MM.1S (cell line): ENCODE measurements around the gene HACL1.

ENCODE experiments used
- DNase-seq: peaks from one replicate; pipeline ENCODE4 v3.0.0-alpha.2; 2015
- H2AFZ ChIP-seq: fragments of 300-600 bp; sonication (generic); 2 replicates; pipeline ENCODE4 v1.6.0; 2016; ENCODE audit warnings: antibody characterized with exemption, low read length
- H3F3A ChIP-seq: fragments of 300-600 bp; sonication (generic); 2 replicates; pipeline ENCODE4 v1.6.1; 2016; ENCODE audit warnings: mild to moderate bottlenecking, antibody characterized with exemption, low read length, moderate library complexity, mixed read lengths; ENCODE audit not compliant: insufficient read depth
- H3K27ac ChIP-seq: fragments of 300-600 bp; sonication (generic); 2 replicates; pipeline ENCODE4 v1.5.1; 2016; ENCODE audit warnings: mild to moderate bottlenecking, low read length
- H3K27me3 ChIP-seq: fragments of 300-600 bp; sonication (generic); replicated peaks from 2 replicates; pipeline ENCODE4 v1.6.0; 2016; ENCODE audit warnings: low read length; ENCODE audit not compliant: insufficient read depth
- H3K36me3 ChIP-seq: fragments of 300-600 bp; sonication (generic); replicated peaks from 2 replicates; pipeline ENCODE4 v1.6.1; 2016; ENCODE audit warnings: mild to moderate bottlenecking, low read length, mixed read lengths; ENCODE audit not compliant: insufficient read depth
- H3K4me1 ChIP-seq: fragments of 300-600 bp; sonication (generic); 2 replicates; pipeline ENCODE4 v1.6.1; 2016; ENCODE audit warnings: low read length, mixed read lengths
- H3K4me2 ChIP-seq: fragments of 300-600 bp; sonication (generic); 2 replicates; pipeline ENCODE4 v1.6.0; 2016; ENCODE audit warnings: low read depth, low read length
- H3K4me3 ChIP-seq: fragments of 300-600 bp; sonication (generic); 2 replicates; pipeline ENCODE4 v1.5.1; 2016; ENCODE audit warnings: low read length, mixed read lengths
- H3K79me2 ChIP-seq: fragments of 300-600 bp; sonication (generic); 2 replicates; pipeline ENCODE4 v1.6.1; 2016; ENCODE audit warnings: mixed run types, low read length, mixed read lengths
- H3K9ac ChIP-seq: fragments of 300-600 bp; sonication (generic); 2 replicates; pipeline ENCODE4 v1.6.1; 2016; ENCODE audit warnings: low read length, mixed read lengths
- H3K9me2 ChIP-seq: fragments of 300-600 bp; sonication (generic); replicated peaks from 2 replicates; pipeline ENCODE4 v1.6.1; 2016; ENCODE audit warnings: mild to moderate bottlenecking, low read length, mixed read lengths; ENCODE audit not compliant: insufficient read depth
- H3K9me3 ChIP-seq: fragments of 300-600 bp; sonication (generic); replicated peaks from 2 replicates; pipeline ENCODE4 v1.6.1; 2016; ENCODE audit warnings: mild to moderate bottlenecking, low read length, mixed read lengths; ENCODE audit not compliant: insufficient read depth
- H4K20me1 ChIP-seq: fragments of 300-600 bp; sonication (generic); 2 replicates; pipeline ENCODE4 v1.6.1; 2016; ENCODE audit warnings: mild to moderate bottlenecking, low read length, moderate library complexity, mixed read lengths; ENCODE audit not compliant: insufficient read depth
- EZH2 ChIP-seq: fragments of 300-600 bp; sonication (generic); optimal IDR thresholded peaks from 2 replicates; pipeline ENCODE3; 2017; ENCODE audit warnings: low read depth, mild to moderate bottlenecking, antibody characterized with exemption, low read length, mixed read lengths
- EZH2phosphoT487 ChIP-seq: fragments of 300-600 bp; sonication (generic); IDR thresholded peaks from 2 replicates; pipeline ENCODE4 v1.6.1; 2018; ENCODE audit warnings: antibody characterized with exemption, low read length
- TF ChIP-seq, protein P1 (sequence below): fragments of 300-600 bp; sonication (generic); IDR thresholded peaks from 2 replicates; pipeline ENCODE4 v1.5.1; 2016; ENCODE audit warnings: antibody characterized with exemption, low read length, mixed read lengths

HACL1 gene

DNA sequence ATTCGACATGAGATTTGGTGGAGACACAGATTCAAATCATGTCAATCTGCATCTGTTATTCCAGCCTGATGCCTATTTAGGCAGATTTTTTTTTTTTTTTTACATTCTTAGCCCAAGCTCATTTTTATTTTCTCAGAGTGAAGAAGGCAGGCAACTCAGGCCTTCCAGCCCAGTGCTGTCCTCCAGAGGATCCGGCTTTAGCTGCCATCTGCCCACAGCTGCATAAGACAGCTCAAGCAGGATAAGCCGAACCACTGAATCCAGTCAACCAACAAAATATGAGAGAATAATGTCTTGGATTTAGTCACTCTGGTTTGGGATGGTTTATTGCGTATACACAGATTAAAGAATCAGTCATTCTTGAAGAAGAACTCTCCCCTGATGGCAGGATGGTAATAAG, 60.0 kb downstream of the HACL1 start:
- H3K9me2 ChIP-seq: no peaks in the 10 kb centered on the region
- H4K20me1 ChIP-seq: no peaks in the 10 kb centered on the region

DNA sequence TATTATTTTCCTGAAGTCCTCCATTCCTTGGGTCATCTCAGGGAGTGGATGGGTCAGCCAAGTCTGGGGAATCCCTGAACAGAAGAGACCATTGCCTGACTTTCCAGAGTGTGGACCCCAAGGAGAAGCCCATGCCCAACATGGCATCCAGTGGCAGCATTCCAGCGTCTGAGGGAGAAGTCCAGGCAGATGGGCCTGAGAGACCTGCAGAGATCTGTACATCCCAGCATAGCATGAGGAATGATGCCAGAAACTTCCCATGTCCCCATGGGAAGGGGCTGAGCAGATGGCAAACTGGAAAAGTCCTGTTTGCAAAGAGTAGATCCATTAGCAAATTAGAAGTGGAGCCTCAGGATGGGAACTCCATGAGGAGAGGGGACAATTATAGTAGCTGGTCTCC, 62.3 kb downstream of the HACL1 start:
- H4K20me1 ChIP-seq: no peaks in the 10 kb centered on the region
- H3F3A ChIP-seq: no peaks in the 10 kb centered on the region
- no peak overlapping the region for H2AFZ ChIP-seq
- H3K4me3 ChIP-seq: no peak overlapping the region
- no peak for DNase-seq
- no peak overlapping the region for H3K9ac ChIP-seq
- no peaks in the 10 kb centered on the region for H3K27me3 ChIP-seq
- H3K4me2 ChIP-seq: no peak overlapping the region
- H3K79me2 ChIP-seq: no peaks in the 10 kb centered on the region
- H3K4me1 ChIP-seq: no peaks in the 10 kb centered on the region
- H3K9me3 ChIP-seq: no peaks in the 10 kb centered on the region
- TF ChIP-seq EZH2 (no peak), EZH2phosphoT487 (no peak)
- TF ChIP-seq, protein P1, sequence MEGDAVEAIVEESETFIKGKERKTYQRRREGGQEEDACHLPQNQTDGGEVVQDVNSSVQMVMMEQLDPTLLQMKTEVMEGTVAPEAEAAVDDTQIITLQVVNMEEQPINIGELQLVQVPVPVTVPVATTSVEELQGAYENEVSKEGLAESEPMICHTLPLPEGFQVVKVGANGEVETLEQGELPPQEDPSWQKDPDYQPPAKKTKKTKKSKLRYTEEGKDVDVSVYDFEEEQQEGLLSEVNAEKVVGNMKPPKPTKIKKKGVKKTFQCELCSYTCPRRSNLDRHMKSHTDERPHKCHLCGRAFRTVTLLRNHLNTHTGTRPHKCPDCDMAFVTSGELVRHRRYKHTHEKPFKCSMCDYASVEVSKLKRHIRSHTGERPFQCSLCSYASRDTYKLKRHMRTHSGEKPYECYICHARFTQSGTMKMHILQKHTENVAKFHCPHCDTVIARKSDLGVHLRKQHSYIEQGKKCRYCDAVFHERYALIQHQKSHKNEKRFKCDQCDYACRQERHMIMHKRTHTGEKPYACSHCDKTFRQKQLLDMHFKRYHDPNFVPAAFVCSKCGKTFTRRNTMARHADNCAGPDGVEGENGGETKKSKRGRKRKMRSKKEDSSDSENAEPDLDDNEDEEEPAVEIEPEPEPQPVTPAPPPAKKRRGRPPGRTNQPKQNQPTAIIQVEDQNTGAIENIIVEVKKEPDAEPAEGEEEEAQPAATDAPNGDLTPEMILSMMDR: no peak
- H3K27ac ChIP-seq: no peak overlapping the region
- H3K9me2 ChIP-seq: no peaks in the 10 kb centered on the region
- H3K36me3 ChIP-seq: no peaks in the 10 kb centered on the region

More for the DNA sequence above, 60.0 kb downstream of the HACL1 start:
- no peaks in the 10 kb centered on the region for H3K27me3 ChIP-seq
- H3K36me3 ChIP-seq: no peaks in the 10 kb centered on the region
- no peak overlapping the region for H3K27ac ChIP-seq
- no peak overlapping the region for H3K4me2 ChIP-seq
- H3K9ac ChIP-seq: no peak overlapping the region
- H3K4me3 ChIP-seq: no peak overlapping the region
- no peaks in the 10 kb centered on the region for H3K79me2 ChIP-seq
- no peaks in the 10 kb centered on the region for H3K4me1 ChIP-seq
- no peak for DNase-seq
- H3F3A ChIP-seq: no peaks in the 10 kb centered on the region
- no peak overlapping the region for H2AFZ ChIP-seq
- TF ChIP-seq EZH2phosphoT487 (no peak), EZH2 (no peak)
- TF ChIP-seq, protein P1: no peak
- H3K9me3 ChIP-seq: no peaks in the 10 kb centered on the region

- Histone ChIP-seq H3K36me3 (no peaks in the 10 kb centered on the region), H3K9me2 (no peaks in the 10 kb centered on the region), H3K4me1 (no peaks in the 10 kb centered on the region), H3K4me2 (no peak overlapping the region), H3K27me3 (no peaks in the 10 kb centered on the region), H3K79me2 (no peaks in the 10 kb centered on the region), H3F3A (no peaks in the 10 kb centered on the region), H3K27ac (no peak overlapping the region), H4K20me1 (no peaks in the 10 kb centered on the region), H3K9me3 (no peaks in the 10 kb centered on the region), H2AFZ (no peak overlapping the region), H3K4me3 (no peak overlapping the region), H3K9ac (no peak overlapping the region)
- no peak for DNase-seq
- TF ChIP-seq EZH2 (no peak), EZH2phosphoT487 (no peak)
- TF ChIP-seq, protein P1: no peak
Measured at GRCh38 chr3:15538345-15538744, 63.0 kb downstream of the HACL1 start.
